Muscle layer of colon (tissue), 2 donors: ENCODE data around the gene RAD18.

Experiments used
- H3K27ac ChIP-seq: one replicate; pipeline ENCODE4 v1.7.0; 2013; ENCODE audit warnings: low read depth, mild to moderate bottlenecking, low read length, moderate library complexity
- H3K27me3 ChIP-seq, 2 donors: one replicate each; pipeline ENCODE4 v1.7.0; 2013; ENCODE audit warnings: low read length in 2 of 2, mild to moderate bottlenecking in 2 of 2; ENCODE audit not compliant: insufficient read depth in 2 of 2, control insufficient read depth in 1 of 2
- H3K36me3 ChIP-seq: one replicate; pipeline ENCODE4 v1.7.0; 2013; ENCODE audit warnings: mild to moderate bottlenecking, low read length; ENCODE audit not compliant: insufficient read depth
- H3K4me1 ChIP-seq: one replicate; pipeline ENCODE4 v1.7.0; 2013; ENCODE audit warnings: mild to moderate bottlenecking, low read length; ENCODE audit not compliant: insufficient read depth
- H3K4me3 ChIP-seq, 2 donors: one replicate each; pipeline ENCODE4 v1.7.0; 2013; ENCODE audit warnings: low read length in 2 of 2, low read depth in 1 of 2, mild to moderate bottlenecking in 1 of 2, moderate library complexity in 1 of 2
- H3K9ac ChIP-seq: one replicate; pipeline ENCODE4 v1.7.0; 2013; ENCODE audit warnings: low read length
- H3K9me3 ChIP-seq: one replicate; pipeline ENCODE4 v1.7.0; 2013; ENCODE audit warnings: mild to moderate bottlenecking, low read length
- donor health status: abdominal sarcoma.
- donor health status: Adenocarcinoma of cecum.

RAD18 gene

DNA sequence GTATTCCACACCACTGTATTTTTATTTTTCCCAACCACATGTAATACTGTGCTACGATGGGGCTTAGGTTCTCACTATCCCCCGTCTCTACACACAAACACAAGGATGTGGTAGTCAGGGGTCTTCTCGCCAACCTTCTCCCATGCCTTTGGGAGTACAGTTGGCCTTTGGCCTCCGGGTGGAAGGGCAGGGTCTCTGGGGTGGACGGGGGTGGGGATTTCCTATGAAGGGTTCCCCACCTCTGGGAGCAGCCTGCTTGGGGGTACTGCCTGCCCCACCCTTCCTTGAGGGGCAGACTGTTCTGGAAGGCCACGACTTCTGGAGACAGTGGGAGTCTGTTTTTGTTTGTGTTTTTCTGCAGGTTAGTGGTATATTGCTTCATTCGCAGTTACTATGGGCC lies 21.3 kb upstream of the RAD18 start:
- H3K27ac ChIP-seq = no peak overlapping the region
- H3K9ac ChIP-seq = no peak overlapping the region
- H3K36me3 ChIP-seq = no peaks in the 10 kb centered on the region
- H3K4me3 ChIP-seq = no peak overlapping the region
- no peaks in the 10 kb centered on the region for H3K27me3 ChIP-seq
- peaks cover 5% of the 10 kb centered on the region for H3K4me1 ChIP-seq
- H3K9me3 ChIP-seq = no peaks in the 10 kb centered on the region

DNA sequence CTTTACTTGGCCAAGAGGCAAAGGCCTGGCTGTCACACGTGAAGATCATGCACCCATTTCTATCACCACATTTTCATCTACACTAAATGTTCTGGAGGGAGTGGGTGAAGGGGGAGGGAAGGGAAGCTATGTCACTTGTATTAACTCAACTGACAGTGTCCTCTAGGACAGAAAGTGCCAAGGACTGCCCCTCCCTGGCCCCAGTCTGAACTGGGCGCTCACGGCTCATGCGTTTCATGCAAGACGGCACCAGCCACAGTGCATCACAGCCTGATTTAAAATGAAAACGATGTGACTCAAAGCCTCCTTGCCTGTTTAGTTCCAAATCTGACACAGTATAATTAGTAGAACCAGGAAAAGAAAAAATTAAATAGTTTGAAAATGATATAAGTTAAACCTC lies 20.8 kb upstream of the RAD18 start:
- Histone ChIP-seq H3K36me3 (no peaks in the 10 kb centered on the region), H3K9me3 (no peaks in the 10 kb centered on the region), H3K4me3 (no peak overlapping the region), H3K9ac (no peak overlapping the region), H3K4me1 (peaks cover 5% of the 10 kb centered on the region), H3K27me3 (no peaks in the 10 kb centered on the region), H3K27ac (no peak overlapping the region)

GRCh38 chr3:8983591-8983990 lies 20.3 kb upstream of the RAD18 start:
- no peaks in the 10 kb centered on the region for H3K9me3 ChIP-seq
- H3K27ac ChIP-seq = no peak overlapping the region
- no peaks in the 10 kb centered on the region for H3K27me3 ChIP-seq
- H3K4me1 ChIP-seq = peaks cover 5% of the 10 kb centered on the region
- H3K4me3 ChIP-seq = no peak overlapping the region
- H3K9ac ChIP-seq = no peak overlapping the region
- H3K36me3 ChIP-seq = no peaks in the 10 kb centered on the region

GRCh38 chr3:8983026-8983425 lies 19.8 kb upstream of the RAD18 start:
- peaks cover 2% of the 10 kb centered on the region for H3K4me1 ChIP-seq
- no peak overlapping the region for H3K4me3 ChIP-seq
- H3K9me3 ChIP-seq = no peaks in the 10 kb centered on the region
- H3K36me3 ChIP-seq = no peaks in the 10 kb centered on the region
- H3K27ac ChIP-seq = no peak overlapping the region
- H3K27me3 ChIP-seq = no peaks in the 10 kb centered on the region
- no peak overlapping the region for H3K9ac ChIP-seq

DNA sequence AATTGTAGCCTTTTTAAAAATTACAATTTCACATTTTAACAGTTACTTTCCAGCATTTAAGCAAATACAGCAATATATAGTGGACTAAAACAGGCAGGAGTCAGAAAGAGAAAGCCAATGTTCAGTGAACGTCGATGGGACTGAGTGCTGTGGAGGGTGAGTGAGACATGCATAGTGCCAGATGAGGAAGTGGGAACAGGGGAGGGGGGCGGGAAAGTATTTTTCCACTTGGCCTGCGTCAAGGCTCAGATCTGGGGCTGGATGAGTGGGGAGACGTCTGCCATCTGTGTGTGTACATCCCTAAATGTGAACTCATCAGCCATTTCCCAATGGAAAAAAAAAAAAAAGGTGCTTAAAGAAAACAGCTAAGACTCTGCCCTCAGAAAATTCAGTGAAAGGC lies 19.2 kb upstream of the RAD18 start:
- no peak overlapping the region for H3K4me3 ChIP-seq
- H3K27me3 ChIP-seq = no peaks in the 10 kb centered on the region
- no peaks in the 10 kb centered on the region for H3K4me1 ChIP-seq
- no peak overlapping the region for H3K27ac ChIP-seq
- no peaks in the 10 kb centered on the region for H3K36me3 ChIP-seq
- H3K9ac ChIP-seq = no peak overlapping the region
- no peaks in the 10 kb centered on the region for H3K9me3 ChIP-seq

DNA sequence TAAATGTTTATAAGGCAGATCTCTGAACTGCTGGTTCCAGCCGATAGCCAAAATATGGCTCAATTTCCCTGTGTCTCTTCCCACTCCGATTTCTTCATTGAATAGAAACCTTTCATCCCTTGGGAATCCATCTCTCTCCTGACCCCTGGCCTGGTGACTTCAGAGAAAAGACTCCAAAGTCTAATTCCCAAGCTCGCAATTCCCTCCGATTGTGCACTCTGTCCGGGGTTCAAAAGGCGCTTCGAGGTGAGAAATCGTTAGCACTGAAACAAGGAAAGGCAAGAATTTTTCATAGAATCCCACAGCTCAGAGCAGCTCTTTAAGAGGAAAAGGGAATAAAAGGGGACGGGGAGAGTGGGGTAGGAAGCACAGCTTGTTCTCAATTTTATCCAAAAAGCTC lies 18.4 kb upstream of the RAD18 start:
- Histone ChIP-seq H3K27me3 (peaks cover 0 to 4% of the 10 kb centered on the region in 2 donors), H3K9ac (no peak overlapping the region), H3K4me3 (no peak overlapping the region), H3K9me3 (no peaks in the 10 kb centered on the region), H3K4me1 (no peaks in the 10 kb centered on the region), H3K27ac (no peak overlapping the region), H3K36me3 (no peaks in the 10 kb centered on the region)

GRCh38 chr3:8981296-8981695 lies 18.0 kb upstream of the RAD18 start:
- Histone ChIP-seq H3K27me3 (peaks cover 0 to 7% of the 10 kb centered on the region in 2 donors), H3K36me3 (no peaks in the 10 kb centered on the region), H3K4me1 (no peaks in the 10 kb centered on the region), H3K27ac (no peak overlapping the region), H3K4me3 (no peak overlapping the region), H3K9me3 (no peaks in the 10 kb centered on the region), H3K9ac (no peak overlapping the region)

DNA sequence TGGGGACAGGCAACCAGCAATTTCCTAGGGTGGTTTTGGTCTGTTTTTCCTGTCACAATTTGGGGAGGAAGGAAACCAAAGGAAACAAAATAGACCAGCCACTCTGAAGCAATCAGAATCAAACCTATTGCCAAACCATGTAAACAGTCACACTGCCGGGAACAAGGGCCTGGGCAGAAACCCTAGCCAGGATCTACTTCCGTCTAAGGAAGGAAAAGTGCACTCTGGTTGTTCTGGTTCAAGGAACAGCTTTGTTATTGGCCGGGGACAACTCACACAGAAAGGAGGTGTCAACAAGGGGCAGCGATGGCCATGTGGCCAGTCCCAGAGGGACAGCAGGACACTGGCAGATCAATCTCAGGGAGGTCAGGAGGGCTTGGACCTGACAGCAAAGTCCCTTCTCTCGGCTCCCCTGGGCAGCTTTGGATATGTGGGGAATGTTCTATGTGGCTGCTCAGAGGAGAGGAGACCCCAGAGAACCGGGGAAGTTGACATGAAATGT lies 17.5 kb upstream of the RAD18 start:
- Histone ChIP-seq H3K9ac (no peak overlapping the region), H3K36me3 (no peaks in the 10 kb centered on the region), H3K4me1 (no peaks in the 10 kb centered on the region), H3K27me3 (peaks cover 0 to 7% of the 10 kb centered on the region in 2 donors), H3K9me3 (no peaks in the 10 kb centered on the region), H3K27ac (no peak overlapping the region), H3K4me3 (no peak overlapping the region)

GRCh38 chr3:8979262-8979661 lies 16.0 kb upstream of the RAD18 start:
- Histone ChIP-seq H3K27me3 (peaks cover 0 to 7% of the 10 kb centered on the region in 2 donors), H3K36me3 (no peaks in the 10 kb centered on the region), H3K27ac (no peak overlapping the region), H3K9me3 (no peaks in the 10 kb centered on the region), H3K4me1 (no peaks in the 10 kb centered on the region), H3K4me3 (no peak overlapping the region), H3K9ac (no peak overlapping the region)

DNA sequence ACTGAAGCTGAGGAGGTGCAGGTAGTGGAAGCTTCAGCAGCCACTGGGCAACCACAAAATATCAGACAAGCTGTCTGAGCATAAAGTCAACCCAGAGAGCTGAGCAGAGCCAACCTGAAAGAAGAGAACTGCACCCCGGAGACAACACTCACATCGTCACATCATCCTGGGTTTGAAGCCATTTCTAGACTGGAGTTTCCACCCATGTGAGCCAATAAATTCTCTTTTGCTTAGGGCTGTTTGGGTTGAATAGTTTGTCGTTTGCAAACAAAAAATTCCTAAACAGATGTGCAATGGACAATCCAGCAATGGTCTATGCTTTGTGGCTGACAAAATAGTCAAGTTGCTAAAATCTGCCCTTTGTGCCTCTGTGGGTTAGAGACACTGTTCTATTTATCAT lies 15.3 kb upstream of the RAD18 start:
- Histone ChIP-seq H3K36me3 (no peaks in the 10 kb centered on the region), H3K9me3 (no peaks in the 10 kb centered on the region), H3K27me3 (peaks cover 0 to 7% of the 10 kb centered on the region in 2 donors), H3K4me3 (no peak overlapping the region), H3K27ac (no peak overlapping the region), H3K9ac (no peak overlapping the region), H3K4me1 (no peaks in the 10 kb centered on the region)

DNA sequence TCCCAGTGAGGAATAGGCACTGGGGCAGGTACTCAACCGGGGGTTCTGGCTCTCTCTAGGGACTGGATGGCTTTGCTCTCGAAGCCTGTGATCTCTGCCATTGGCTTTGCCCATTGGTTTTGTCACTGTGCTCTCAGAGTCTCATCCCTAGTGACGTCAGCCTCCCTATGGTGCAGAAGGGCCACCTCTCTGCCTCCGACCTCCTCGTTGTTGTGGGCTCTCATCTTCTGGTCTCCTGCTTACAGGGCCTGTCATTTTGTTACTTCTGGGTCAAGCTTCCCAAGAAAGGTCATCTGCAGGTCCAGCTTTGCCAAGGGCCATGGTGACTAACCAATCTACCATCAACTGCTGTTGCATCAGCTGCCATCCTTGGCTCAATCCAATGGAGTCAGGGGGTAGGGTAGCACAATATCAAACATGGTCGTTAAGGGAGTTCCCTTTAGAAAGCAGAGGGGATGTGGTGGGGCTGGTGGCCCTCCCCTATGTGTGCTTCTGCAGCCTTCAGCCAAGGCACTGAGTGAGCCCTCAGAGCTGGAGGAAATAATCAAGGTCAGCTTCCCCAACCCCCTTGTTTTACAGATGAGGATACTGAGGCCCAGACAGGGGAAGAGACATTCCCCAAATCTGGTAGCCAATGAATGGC lies 13.4 kb upstream of the RAD18 start:
- Histone ChIP-seq H3K27me3 (peaks cover 0 to 7% of the 10 kb centered on the region in 2 donors), H3K9me3 (no peaks in the 10 kb centered on the region), H3K9ac (no peak overlapping the region), H3K36me3 (no peaks in the 10 kb centered on the region), H3K27ac (no peak overlapping the region), H3K4me1 (no peaks in the 10 kb centered on the region), H3K4me3 (no peak overlapping the region)
